Measurements from ENCODE around the gene COMP.

GRCh38 chr19:18742838-18743783, 48.0 kb downstream of the COMP start:
- TF ChIP-seq CTCF (IDR thresholded peaks at IDR 0.05) (no peak), POLR2A (IDR thresholded peaks at IDR 0.05) (no peak)
